Measurements from ENCODE around the gene EIF3A. TPM values are rescaled to one million over a fixed set of nuclear protein-coding genes. Genes with fewer than 3 reads are reported as not detected.

The EIF3A gene
- total and polyA plus RNA-seq, 9 of the 15 experiments (the other 6 are each of a cell fraction or from before 2014, with no cell fraction given), result 19.6 to 163 (median 102) TPM

DNA sequence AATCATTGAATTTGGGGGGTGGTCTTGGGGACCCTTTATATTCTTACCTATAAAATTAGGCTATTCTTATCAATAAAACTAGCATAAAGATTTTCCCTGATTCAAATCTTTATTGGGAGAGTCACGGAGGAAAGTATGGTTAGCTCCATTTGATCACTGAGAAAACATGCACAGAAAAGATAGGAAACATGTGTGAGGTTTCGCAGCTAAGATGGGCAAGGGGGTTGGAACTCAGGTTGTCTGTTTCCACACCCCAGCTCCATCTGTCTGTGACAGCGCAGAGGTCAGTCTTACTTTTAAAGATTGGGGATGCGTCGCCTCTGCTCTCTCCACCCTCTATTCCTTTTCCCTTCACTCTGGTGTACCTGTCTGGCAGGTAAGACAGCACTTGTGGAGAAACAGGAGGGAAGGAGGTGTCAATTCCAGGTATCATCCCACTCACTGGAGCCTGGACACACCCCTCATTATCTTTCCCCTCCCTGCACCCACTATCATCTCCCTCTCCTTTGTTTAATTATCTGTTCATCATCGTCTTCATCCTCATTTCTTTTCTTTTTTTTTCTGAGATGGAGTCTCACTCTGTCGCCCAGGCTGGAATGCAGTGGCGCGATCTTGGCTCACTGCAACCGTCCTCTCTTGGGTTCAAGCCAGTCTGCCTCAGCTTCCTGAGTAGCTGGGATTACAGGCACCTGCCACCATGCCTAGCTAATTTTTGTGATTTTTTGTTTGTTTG lies 20.9 kb upstream of the EIF3A start:
- H3K4me2 ChIP-seq (ENCODE audit: insufficient read depth, low read length), result peak overlapping the region; percentile 53
- H3K9ac ChIP-seq (ENCODE audit: insufficient read depth in 1 of 2, low read depth in 2 of 2, low read length in 2 of 2), result no peak overlapping the region; a peak in 1 of 4 replicates
- no peak overlapping the region for H3K27ac ChIP-seq (ENCODE audit: extremely low read depth, low read depth, low read length)

More for the DNA sequence above, 20.9 kb upstream of the EIF3A start:
- Histone ChIP-seq H3K9me3 (replicated peaks; ENCODE audit: control insufficient read depth, insufficient read depth, low read depth, low read length) (no peaks in the 10 kb centered on the region), H4K20me1 (replicated peaks; ENCODE audit: control insufficient read depth, insufficient read depth, low read length) (no peaks in the 10 kb centered on the region), H2AFZ (ENCODE audit: low read depth, low read length) (peak overlapping the region; percentile 22), H3K4me1 (replicated peaks in 1 of 2; ENCODE audit: control insufficient read depth in 2 of 2, insufficient read depth in 2 of 2, low read length in 2 of 2) (peaks cover 13 to 14% of the 10 kb centered on the region in 2 experiments; a peak in 4 of 5 replicates), H3K79me2 (ENCODE audit: control insufficient read depth, insufficient read depth, low read length) (peaks cover 6% of the 10 kb centered on the region), H3K4me3 (no peak overlapping the region), H3K36me3 (ENCODE audit: control insufficient read depth, insufficient read depth, low read length) (no peaks in the 10 kb centered on the region), H3K9me1 (ENCODE audit: control insufficient read depth, insufficient read depth, low read length) (no peaks in the 10 kb centered on the region), H3K27me3 (ENCODE audit: control insufficient read depth in 2 of 2, insufficient read depth in 2 of 2, low read length in 2 of 2) (no peaks in the 10 kb centered on the region)
- WGBS (ENCODE audit: insufficient coverage, low coverage, missing lambda C conversion rate), result 17% methylated on average over 10 of the region's 10 CpGs
- ChIA-PET POLR2A (interaction anchor here (1.1 to 4.0 kb wide), 3 partner anchors 18 to 22 kb away, joined by 3 to 16 read pairs (median 3); no protein-coding TSS in a partner anchor), CTCF (ENCODE audit: low intra/inter-chr PET ratio) (no interaction called here)
- BruUV-seq (replicated peaks), result no TSS peak
- ATAC-seq, result no peak
- peak in 1 of 4 experiments; percentile 14 for DNase-seq (ENCODE audit: extremely low read depth in 1 of 4, low spot score in 3 of 4)
- in situ Hi-C loops (cut with MboI) (no loop called here), intact Hi-C loops (cut with micrococcal nuclease) (no loop called here)
- TF ChIP-seq POLR2AphosphoS5 (IDR thresholded peaks at IDR 0.05; ENCODE audit: control insufficient read depth, insufficient read depth, low read depth, low read length) (no peak), ZNF212 (CRISPR knock-in tag; IDR thresholded peaks at IDR 0.05) (no peak), NFIC (IDR thresholded peaks at IDR 0.05) (peak; percentile 17; the same call in 1 of the 2 replicates), ATF1 (CRISPR knock-in tag; IDR thresholded peaks at IDR 0.05) (no peak), ATF1 (tag; IDR thresholded peaks at IDR 0.05) (no peak), ETV1 (tag; conservative IDR thresholded peaks at IDR 0.05; ENCODE audit: low read depth) (no peak), ZEB2 (IDR thresholded peaks at IDR 0.05) (peak; percentile 54; the same call in 1 of the 2 replicates), BCOR (IDR thresholded peaks at IDR 0.05) (no peak), ZNF165 (CRISPR knock-in tag; IDR thresholded peaks at IDR 0.05; ENCODE audit: borderline replicate concordance) (no peak), HDAC6 (IDR thresholded peaks at IDR 0.05; ENCODE audit: low read depth, low read length) (no peak), NFXL1 (CRISPR knock-in tag; IDR thresholded peaks at IDR 0.05) (no peak), ZNF79 (CRISPR knock-in tag; IDR thresholded peaks at IDR 0.05; ENCODE audit: low read depth) (no peak), SMARCA4 (IDR thresholded peaks at IDR 0.05) (no peak), ZNF282 (CRISPR knock-in tag; IDR thresholded peaks at IDR 0.05) (no peak)
- TF ChIP-seq, protein P1, sequence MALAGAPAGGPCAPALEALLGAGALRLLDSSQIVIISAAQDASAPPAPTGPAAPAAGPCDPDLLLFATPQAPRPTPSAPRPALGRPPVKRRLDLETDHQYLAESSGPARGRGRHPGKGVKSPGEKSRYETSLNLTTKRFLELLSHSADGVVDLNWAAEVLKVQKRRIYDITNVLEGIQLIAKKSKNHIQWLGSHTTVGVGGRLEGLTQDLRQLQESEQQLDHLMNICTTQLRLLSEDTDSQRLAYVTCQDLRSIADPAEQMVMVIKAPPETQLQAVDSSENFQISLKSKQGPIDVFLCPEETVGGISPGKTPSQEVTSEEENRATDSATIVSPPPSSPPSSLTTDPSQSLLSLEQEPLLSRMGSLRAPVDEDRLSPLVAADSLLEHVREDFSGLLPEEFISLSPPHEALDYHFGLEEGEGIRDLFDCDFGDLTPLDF (CRISPR knock-in tag; IDR thresholded peaks at IDR 0.05), result no peak
- TF ChIP-seq, protein P2, sequence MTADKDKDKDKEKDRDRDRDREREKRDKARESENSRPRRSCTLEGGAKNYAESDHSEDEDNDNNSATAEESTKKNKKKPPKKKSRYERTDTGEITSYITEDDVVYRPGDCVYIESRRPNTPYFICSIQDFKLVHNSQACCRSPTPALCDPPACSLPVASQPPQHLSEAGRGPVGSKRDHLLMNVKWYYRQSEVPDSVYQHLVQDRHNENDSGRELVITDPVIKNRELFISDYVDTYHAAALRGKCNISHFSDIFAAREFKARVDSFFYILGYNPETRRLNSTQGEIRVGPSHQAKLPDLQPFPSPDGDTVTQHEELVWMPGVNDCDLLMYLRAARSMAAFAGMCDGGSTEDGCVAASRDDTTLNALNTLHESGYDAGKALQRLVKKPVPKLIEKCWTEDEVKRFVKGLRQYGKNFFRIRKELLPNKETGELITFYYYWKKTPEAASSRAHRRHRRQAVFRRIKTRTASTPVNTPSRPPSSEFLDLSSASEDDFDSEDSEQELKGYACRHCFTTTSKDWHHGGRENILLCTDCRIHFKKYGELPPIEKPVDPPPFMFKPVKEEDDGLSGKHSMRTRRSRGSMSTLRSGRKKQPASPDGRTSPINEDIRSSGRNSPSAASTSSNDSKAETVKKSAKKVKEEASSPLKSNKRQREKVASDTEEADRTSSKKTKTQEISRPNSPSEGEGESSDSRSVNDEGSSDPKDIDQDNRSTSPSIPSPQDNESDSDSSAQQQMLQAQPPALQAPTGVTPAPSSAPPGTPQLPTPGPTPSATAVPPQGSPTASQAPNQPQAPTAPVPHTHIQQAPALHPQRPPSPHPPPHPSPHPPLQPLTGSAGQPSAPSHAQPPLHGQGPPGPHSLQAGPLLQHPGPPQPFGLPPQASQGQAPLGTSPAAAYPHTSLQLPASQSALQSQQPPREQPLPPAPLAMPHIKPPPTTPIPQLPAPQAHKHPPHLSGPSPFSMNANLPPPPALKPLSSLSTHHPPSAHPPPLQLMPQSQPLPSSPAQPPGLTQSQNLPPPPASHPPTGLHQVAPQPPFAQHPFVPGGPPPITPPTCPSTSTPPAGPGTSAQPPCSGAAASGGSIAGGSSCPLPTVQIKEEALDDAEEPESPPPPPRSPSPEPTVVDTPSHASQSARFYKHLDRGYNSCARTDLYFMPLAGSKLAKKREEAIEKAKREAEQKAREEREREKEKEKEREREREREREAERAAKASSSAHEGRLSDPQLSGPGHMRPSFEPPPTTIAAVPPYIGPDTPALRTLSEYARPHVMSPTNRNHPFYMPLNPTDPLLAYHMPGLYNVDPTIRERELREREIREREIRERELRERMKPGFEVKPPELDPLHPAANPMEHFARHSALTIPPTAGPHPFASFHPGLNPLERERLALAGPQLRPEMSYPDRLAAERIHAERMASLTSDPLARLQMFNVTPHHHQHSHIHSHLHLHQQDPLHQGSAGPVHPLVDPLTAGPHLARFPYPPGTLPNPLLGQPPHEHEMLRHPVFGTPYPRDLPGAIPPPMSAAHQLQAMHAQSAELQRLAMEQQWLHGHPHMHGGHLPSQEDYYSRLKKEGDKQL (CRISPR knock-in tag; IDR thresholded peaks at IDR 0.05; ENCODE audit: borderline replicate concordance), result no peak
- FAIRE-seq, result no peak

Measured in K562 (cell line).